Heart left ventricle (tissue), 16 donors: ENCODE measurements around the gene SCYGR1. TPM values are rescaled to one million over a fixed set of nuclear protein-coding genes. Genes with fewer than 3 reads are reported as not detected.
A peak's percentile ranks its signal among the peaks of the same experiment; 100 is the strongest.
"Not testable (repeated sequence)": the region's sequence is repeated elsewhere in the genome, so short reads cannot be mapped to it uniquely, and the experiment has no call there.

Experiments
- ATAC-seq, 4 donors: fragments of 200-7000 bp; cut with Tn5 transposase; one replicate each; pipeline ENCODE4 v1.9.1; 2020 to 2022; ENCODE audit warnings: moderate library complexity in 4 of 4, mild to moderate bottlenecking in 3 of 4, moderate number of reproducible peaks in 1 of 4
- DNase-seq, 5 donors: peaks; one replicate each; pipeline ENCODE4 v3.0.0-alpha.2; 2020
- H3K27ac ChIP-seq, 12 donors: fragments of 200-600 bp; sonication (generic) in 4 of 12; one replicate each; pipeline versions ENCODE4 v1.5.0 to v1.8.0; 2016 to 2022; ENCODE audit warnings: mild to moderate bottlenecking in 2 of 12
- H3K27me3 ChIP-seq, 9 donors: fragments of 200-600 bp; sonication (generic) in 2 of 9; one replicate each; pipeline versions ENCODE4 v1.5.1 to v1.8.0; 2016 to 2022; ENCODE audit warnings: mild to moderate bottlenecking in 3 of 9
- H3K36me3 ChIP-seq, 9 donors: fragments of 200-600 bp; sonication (generic) in 2 of 9; one replicate each; pipeline versions ENCODE4 v1.5.0 to v1.8.0; 2018 to 2022; ENCODE audit warnings: mild to moderate bottlenecking in 2 of 9
- H3K4me1 ChIP-seq, 12 donors: fragments of 200-600 bp; sonication (generic) in 4 of 12; one replicate each; pipeline versions ENCODE4 v1.5.0 to v1.8.0; 2016 to 2022; ENCODE audit warnings: mild to moderate bottlenecking in 3 of 12
- H3K4me3 ChIP-seq, 12 donors: fragments of 200-600 bp; sonication (generic) in 4 of 12; one replicate each; pipeline versions ENCODE4 v1.5.0 to v1.8.0; 2017 to 2022; ENCODE audit warnings: mild to moderate bottlenecking in 9 of 12, moderate library complexity in 4 of 12
- H3K9me3 ChIP-seq, 12 donors: fragments of 200-600 bp; sonication (generic) in 4 of 12; one replicate each; pipeline versions ENCODE4 v1.5.0 to v1.8.0; 2016 to 2022; ENCODE audit warnings: mild to moderate bottlenecking in 1 of 12
- CTCF ChIP-seq, 12 donors: fragments of 200-600 bp; sonication (generic) in 4 of 12; IDR thresholded peaks; one replicate each; pipeline versions ENCODE4 v1.5.0 to v1.8.0; 2018 to 2022; ENCODE audit warnings: antibody characterized with exemption in 12 of 12, mild to moderate bottlenecking in 5 of 12
- POLR2A ChIP-seq, 2 donors: fragments of 450-650 bp; IDR thresholded peaks; one replicate each; pipeline ENCODE4 v1.6.1; 2017; ENCODE audit warnings: antibody characterized with exemption in 2 of 2, mild to moderate bottlenecking in 2 of 2, moderate library complexity in 2 of 2
- WGBS, 4 donors: extraction: QIAGEN DNeasy Blood & Tissue Kit in 2 of 4; methylation state at CpG; one replicate each; pipeline versions ENCODE4 v1.1.5 to v1.1.7; 2013 to 2018; 5-methylcytosine and 5-hydroxymethylcytosine counted together
- intact Hi-C, 10 donors: fragments of 100-400 bp; cut with DNase I; formaldehyde crosslinking; loops; one replicate each; pipeline versions ENCODE4 v1.11.1 to v1.14.2; 2022
- polyA plus RNA-seq, 2 donors: library from polyadenylated mRNA; stranded (reverse); fragments of 200-250 nt; gene quantifications; one replicate each; pipeline ENCODE4 v1.2.3, GENCODE V29; 2013
- total RNA-seq, 9 donors: library from RNA; depleted of rRNA in 2 of 9; stranded (reverse); fragments of >200 nt in 2 of 9; fragmentation: NEBNext Ultra II Directional in 3 of 9; extraction: Animal tissue kit (Norgen Biotek cat#: 25700) in 3 of 9; gene quantifications; one replicate each; pipeline versions ENCODE4 v1.1.0 to v1.2.4, GENCODE V29; 2016 to 2023
- donor health status: ischemic (EF 13 %, LVEDD 7.1; RV severe dilation, severe dysfunction).
- donor health status: healthy with polysubstance abuse.
- donor health status: DM: no; HTN: yes; CAD: no.
- donor health status: DM: no; HTN: no; CAD: no.
- donor health status: ischemic (EF 25% LVEDD 6.9; RV normal size, moderate dysfunction).
- donor health status: ischemic (EF 25% LVEDD 5.7; RV mildly dilated, moderate dysfunction).
- donor health status: healthy.
- donor health status: DM: yes; HTN: yes; CAD: no.
- donor health status: ischemic (EF 35%, LVEDD 5.7; RV mildly dilated, moderate dysfunction).
- donor health status: nonischemic (EF 11% LVEDD 7.7; RV severe dilation, severe dysfunction).
- donor health status: DM: yes; HTN: yes; CAD: no.
- donor health status: PGD.
- donor health status: ischemic (EF 29% LVEDD 5.4; RV normal size, mild dysfunction).
- donor health status: nonischemic (EF 23%, LVEDD 6.1; RV moderate dilation, normal function).

Gene SCYGR1
- total and polyA plus RNA-seq, 11 donors, result not detected

GRCh38 chr2:227366769-227367426 lies 20.9 kb downstream of the SCYGR1 start:
- peak in 1 of 4 donors; percentile 44 for ATAC-seq

GRCh38 chr2:227365833-227366232 lies 21.9 kb downstream of the SCYGR1 start:
- ATAC-seq, result no peak
- Histone ChIP-seq H3K4me3 (no peak overlapping the region), H3K36me3 (peaks cover 0 to 7% (median 0%) of the 10 kb centered on the region in 9 donors), H3K27ac (peak overlapping the region in 1 of 12 donors; percentile 83), H3K4me1 (peaks cover 0 to 25% (median 0%) of the 10 kb centered on the region in 12 donors), H3K9me3 (no peaks in the 10 kb centered on the region), H3K27me3 (no peaks in the 10 kb centered on the region)
- intact Hi-C loops, result no loop called here
- WGBS, 4 donors, result 54 to 75% (median 63%) methylated on average over 3 of the region's 3 CpGs
- TF ChIP-seq CTCF (IDR thresholded peaks at IDR 0.05) (no peak), POLR2A (IDR thresholded peaks at IDR 0.05) (no peak)
- DNase-seq, result no peak

More at GRCh38 chr2:227366769-227367426, 20.9 kb downstream of the SCYGR1 start:
- Histone ChIP-seq H3K4me1 (peaks cover 0 to 31% (median 0%) of the 10 kb centered on the region in 12 donors), H3K36me3 (no peaks in the 10 kb centered on the region), H3K4me3 (no peak overlapping the region), H3K9me3 (no peaks in the 10 kb centered on the region), H3K27me3 (no peaks in the 10 kb centered on the region), H3K27ac (peak overlapping the region in 1 of 12 donors; percentile 83)
- TF ChIP-seq CTCF (IDR thresholded peaks at IDR 0.05), result no peak
- TF ChIP-seq POLR2A (IDR thresholded peaks at IDR 0.05), result no peak
- DNase-seq, result no peak
- intact Hi-C loops, result no loop called here
- 59 to 69% (median 65%) methylated on average over 11 of the region's 11 CpGs for WGBS, 4 donors

GRCh38 chr2:227364585-227365263 lies 23.0 kb downstream of the SCYGR1 start:
- WGBS, 4 donors, result 85 to 87% (median 87%) methylated on average over 11 of the region's 11 CpGs

GRCh38 chr2:227363756-227364155 lies 24.0 kb downstream of the SCYGR1 start:
- Histone ChIP-seq H3K9me3 (no peaks in the 10 kb centered on the region), H3K27ac (no peak overlapping the region), H3K27me3 (no peaks in the 10 kb centered on the region), H3K4me1 (peaks cover 0 to 12% (median 0%) of the 10 kb centered on the region in 12 donors), H3K4me3 (no peak overlapping the region), H3K36me3 (peaks cover 0 to 28% (median 17%) of the 10 kb centered on the region in 9 donors)
- 91 to 94% (median 93%) methylated on average over 6 of the region's 6 CpGs for WGBS, 4 donors
- DNase-seq (no peak), ATAC-seq (no peak)
- intact Hi-C loops, result no loop called here
- TF ChIP-seq CTCF (IDR thresholded peaks at IDR 0.05) (peak in 1 of 12 donors; percentile 31), POLR2A (IDR thresholded peaks at IDR 0.05) (no peak)

More at GRCh38 chr2:227364585-227365263, 23.0 kb downstream of the SCYGR1 start:
- ATAC-seq, intact Hi-C loops, H3K27me3 ChIP-seq, H3K9me3 ChIP-seq, DNase-seq, H3K27ac ChIP-seq, H3K4me3 ChIP-seq: not testable (repeated sequence)
- H3K4me1 ChIP-seq, result peaks cover 0 to 21% (median 0%) of the 10 kb centered on the region in 12 donors
- peaks cover 0 to 18% (median 7%) of the 10 kb centered on the region in 9 donors for H3K36me3 ChIP-seq
